A673 (cell line): Measurements from ENCODE around the gene N4BP3. TPM values are rescaled to one million over a fixed set of nuclear protein-coding genes. Genes with fewer than 3 reads are reported as not detected.
"Not testable (repeated sequence)": the region's sequence is repeated elsewhere in the genome, so short reads cannot be mapped to it uniquely, and the experiment has no call there.

Source experiments
- BruUV-seq: library from RNA; stranded (reverse); fragments of 400-500 nt; replicated peaks from 2 replicates; lab custom pipeline; 2021; lab: Mats Ljungman, UMichigan
- CTCF ChIA-PET: fragments of 300-600 bp; sonication (Branson Sonifier 250); formaldehyde crosslinking; loops from one replicate; lab custom pipeline; 2022; ENCODE audit warnings: antibody characterized with exemption; lab: Charles Lee
- POLR2A ChIA-PET: fragments of 300-600 bp; sonication (Branson Sonifier 250); formaldehyde crosslinking; loops from one replicate; lab custom pipeline; 2022; ENCODE audit warnings: antibody characterized with exemption; ENCODE audit not compliant: low non-redundant PET; lab: Charles Lee
- DNase-seq: peaks from one replicate; pipeline ENCODE4 v3.0.0-alpha.2; 2015; ENCODE audit warnings: low spot score
- H3K27ac ChIP-seq: fragments of 200-600 bp; sonication (generic); 2 replicates; pipeline ENCODE4 v1.5.1; 2016; ENCODE audit warnings: mixed run types, low read depth, mild to moderate bottlenecking, mixed read lengths, antibody characterized with exemption, low read length; ENCODE audit not compliant: poor library complexity, severe bottlenecking
- H3K27me3 ChIP-seq: fragments of 200-600 bp; sonication (generic); replicated peaks from 2 replicates; pipeline ENCODE4 v1.6.1; 2017; ENCODE audit warnings: mixed run types, low read depth, mild to moderate bottlenecking, mixed read lengths, antibody characterized with exemption, low read length; ENCODE audit not compliant: insufficient read depth, poor library complexity
- H3K36me3 ChIP-seq: fragments of 200-600 bp; sonication (generic); 2 replicates; pipeline ENCODE4 v1.6.1; 2016; ENCODE audit warnings: mixed run types, mild to moderate bottlenecking, mixed read lengths, antibody characterized with exemption, low read length; ENCODE audit not compliant: insufficient read depth, poor library complexity, severe bottlenecking
- H3K4me1 ChIP-seq: fragments of 200-600 bp; sonication (generic); 2 replicates; pipeline ENCODE4 v1.6.1; 2017; ENCODE audit warnings: mixed run types, mild to moderate bottlenecking, mixed read lengths, antibody characterized with exemption, low read length; ENCODE audit not compliant: insufficient read depth, poor library complexity, severe bottlenecking
- H3K4me3 ChIP-seq: fragments of 200-600 bp; sonication (generic); 2 replicates; pipeline ENCODE4 v1.5.1; 2016; ENCODE audit warnings: low read depth, mixed run types, mild to moderate bottlenecking, mixed read lengths, low read length; ENCODE audit not compliant: poor library complexity, severe bottlenecking
- H3K9me3 ChIP-seq: fragments of 200-600 bp; sonication (generic); 2 replicates; pipeline ENCODE4 v1.6.1; 2016; ENCODE audit warnings: mixed run types, low read depth, mild to moderate bottlenecking, mixed read lengths, antibody characterized with exemption, low read length; ENCODE audit not compliant: poor library complexity, severe bottlenecking
- CTCF ChIP-seq: fragments of 300-800, 200-600 bp; sonication (generic); conservative IDR thresholded peaks from 2 replicates; pipeline ENCODE4 v1.5.1; 2017; ENCODE audit warnings: low read depth, mild to moderate bottlenecking, antibody characterized with exemption, low read length, moderate library complexity, mixed read lengths
- EZH2 ChIP-seq: fragments of 200-600 bp; sonication (generic); IDR thresholded peaks from 2 replicates; pipeline ENCODE4 v1.6.1; 2017; ENCODE audit warnings: borderline replicate concordance, low read depth, mild to moderate bottlenecking, mixed read lengths, antibody characterized with exemption, low read length; ENCODE audit not compliant: poor library complexity, severe bottlenecking
- intact Hi-C: fragments of 100-400 bp; cut with micrococcal nuclease; formaldehyde crosslinking; loops from one replicate; pipeline ENCODE4 v1.10.0; 2022; ENCODE audit not compliant: unreplicated experiment
- total RNA-seq: library from RNA; stranded (reverse); gene quantifications from 2 replicates; pipeline ENCODE4 v1.2.3, GENCODE V29; 2021

Gene N4BP3
- total RNA-seq, 1 experiment from 2014 or later = 0.73 TPM

- TF ChIP-seq CTCF = no peak
- no peak for TF ChIP-seq EZH2
- no peaks in the 10 kb centered on the region for H3K4me1 ChIP-seq
- no peaks in the 10 kb centered on the region for H3K9me3 ChIP-seq
- intact Hi-C loops = no loop called here
- H3K36me3 ChIP-seq = no peaks in the 10 kb centered on the region
- no TSS peak for BruUV-seq
- CTCF ChIA-PET = interaction anchor here (0.7 kb wide), 1 partner anchor 630 kb away, joined by 3 read pairs; no protein-coding TSS in a partner anchor
- no peak overlapping the region for H3K4me3 ChIP-seq
- POLR2A ChIA-PET = no interaction called here
- no peaks in the 10 kb centered on the region for H3K27me3 ChIP-seq
- DNase-seq = peak; percentile 29
- H3K27ac ChIP-seq = no peak overlapping the region
These were observed 38.9 kb upstream of the N4BP3 start for GRCh38 chr5:178074266-178074952.

GRCh38 chr5:178076965-178077364 is 36.4 kb upstream of the N4BP3 start:
- H3K9me3 ChIP-seq, H3K27me3 ChIP-seq, POLR2A ChIA-PET, H3K4me3 ChIP-seq, H3K4me1 ChIP-seq, H3K36me3 ChIP-seq, H3K27ac ChIP-seq, BruUV-seq, DNase-seq: not testable (repeated sequence)
- intact Hi-C loops = loop anchor here (1.0 kb wide), 2 partner anchors 69 to 87 kb away; no protein-coding TSS in a partner anchor
- CTCF ChIA-PET = interaction anchor here (0.7 kb wide), 1 partner anchor 78 kb away, joined by 16 read pairs; no protein-coding TSS in a partner anchor

- H3K4me1 ChIP-seq = no peaks in the 10 kb centered on the region
- no peak for DNase-seq
- TF ChIP-seq EZH2 = no peak
- no peak for TF ChIP-seq CTCF
- no peaks in the 10 kb centered on the region for H3K27me3 ChIP-seq
- CTCF ChIA-PET = interaction anchor here (0.5 to 0.7 kb wide), 2 partner anchors 78 to 465 kb away, joined by 4 to 16 read pairs; no protein-coding TSS in a partner anchor
- H3K9me3 ChIP-seq = no peaks in the 10 kb centered on the region
- BruUV-seq = no TSS peak
- intact Hi-C loops = no loop called here
- H3K27ac ChIP-seq = no peak overlapping the region
- H3K36me3 ChIP-seq = no peaks in the 10 kb centered on the region
- POLR2A ChIA-PET = no interaction called here
- no peak overlapping the region for H3K4me3 ChIP-seq
These were observed 35.6 kb upstream of the N4BP3 start for GRCh38 chr5:178077751-178078150.
